Fibroblast of lung (primary cell): ENCODE measurements around the gene LATS1. TPM values are rescaled to one million over a fixed set of nuclear protein-coding genes. Genes with fewer than 3 reads are reported as not detected.
"Not testable (repeated sequence)": the region's sequence is repeated elsewhere in the genome, so short reads cannot be mapped to it uniquely, and the experiment has no call there.

Experiments used
- DNase-seq, 2 donors: peaks; one replicate each; pipeline versions ENCODE4 v3.0.0 to v3.0.0-alpha.2; 2010; ENCODE audit warnings: low read depth in 2 of 2
- H2AFZ ChIP-seq: 2 replicates; pipeline ENCODE4 v1.5.1; 2012; ENCODE audit warnings: low read length, control low read depth, inconsistent platforms
- H3K27ac ChIP-seq: 2 replicates; pipeline ENCODE4 v1.5.1; 2011; ENCODE audit warnings: low read length, control low read depth; ENCODE audit not compliant: insufficient read depth
- H3K27me3 ChIP-seq: 2 replicates; pipeline ENCODE4 v1.5.1; 2011; ENCODE audit warnings: mild to moderate bottlenecking, low read length; ENCODE audit not compliant: control insufficient read depth, insufficient read depth
- H3K36me3 ChIP-seq: 2 replicates; pipeline ENCODE4 v1.5.1; 2011; ENCODE audit warnings: low read length; ENCODE audit not compliant: control insufficient read depth, insufficient read depth
- H3K4me1 ChIP-seq: 2 replicates; pipeline ENCODE4 v1.5.1; 2011; ENCODE audit warnings: low read length; ENCODE audit not compliant: control insufficient read depth, insufficient read depth; ENCODE audit errors: extremely low read depth
- H3K4me2 ChIP-seq: 2 replicates; pipeline ENCODE4 v1.5.1; 2011; ENCODE audit warnings: low read length, control low read depth; ENCODE audit not compliant: insufficient read depth; ENCODE audit errors: extremely low read depth
- H3K4me3 ChIP-seq, 4 experiments: fragments of 200-600 bp in 1 of 4; sonication (generic) in 1 of 4; replicated peaks in 1 of 4; 2 replicates each; pipeline ENCODE4 v1.5.1; 2011 to 2016; ENCODE audit warnings: low read length in 4 of 4, low read depth in 3 of 4, mild to moderate bottlenecking in 3 of 4, control low read depth in 2 of 4, inconsistent platforms in 1 of 4, mixed read lengths in 1 of 4; ENCODE audit not compliant: insufficient read depth in 1 of 4; ENCODE audit errors: control extremely low read depth in 1 of 4
- H3K79me2 ChIP-seq: 2 replicates; pipeline ENCODE4 v1.5.1; 2012; ENCODE audit warnings: mild to moderate bottlenecking, low read length, inconsistent platforms; ENCODE audit not compliant: control insufficient read depth, insufficient read depth
- H3K9ac ChIP-seq: 2 replicates; pipeline ENCODE4 v1.5.1; 2011; ENCODE audit warnings: mild to moderate bottlenecking, low read length, control low read depth; ENCODE audit not compliant: insufficient read depth
- H3K9me3 ChIP-seq: 2 replicates; pipeline ENCODE4 v1.5.1; 2012; ENCODE audit warnings: low read depth, low read length; ENCODE audit not compliant: control insufficient read depth, insufficient read depth
- H4K20me1 ChIP-seq: 2 replicates; pipeline ENCODE4 v1.5.1; 2011; ENCODE audit warnings: low read length; ENCODE audit not compliant: control insufficient read depth, insufficient read depth; ENCODE audit errors: extremely low read depth
- EZH2 ChIP-seq: IDR thresholded peaks from 2 replicates; pipeline ENCODE4 v1.5.1; 2012; ENCODE audit warnings: low read length, control low read depth, mild to moderate bottlenecking; ENCODE audit errors: missing control alignments
- polyA plus RNA-seq, 2 donors: library from polyadenylated mRNA; depleted of rRNA in 1 of 2; stranded (reverse) in 1 of 2; unstranded in 1 of 2; fragments of >200 nt; gene quantifications; 2 replicates each; pipeline ENCODE4 v1.2.1, GENCODE V29; 2011 to 2012; ENCODE audit warnings: missing spikeins in 1 of 2
- total RNA-seq: library from RNA; depleted of rRNA; stranded (reverse); fragments of >200 nt; gene quantifications from 2 replicates; pipeline ENCODE4 v1.2.1, GENCODE V29; 2014
- TF ChIP-seq, protein P1 (sequence below), 2 donors: IDR thresholded peaks in 1 of 2; conservative IDR thresholded peaks in 1 of 2; 1 replicate in 1 of 2; 2 replicates in 1 of 2; pipeline ENCODE4 v1.5.1; 2011 to 2012; ENCODE audit warnings: low read length in 2 of 2, control low read depth in 1 of 2, inconsistent platforms in 1 of 2, low read depth in 1 of 2, mild to moderate bottlenecking in 1 of 2

The LATS1 gene
- total and polyA plus RNA-seq, 2 donors (not counting 1 experiment from before 2014, with no cell fraction given): 8.6 to 20.3 TPM

- Histone ChIP-seq H2AFZ (no peak overlapping the region), H4K20me1 (no peaks in the 10 kb centered on the region), H3K9me3 (no peaks in the 10 kb centered on the region), H3K4me3 (no peak overlapping the region), H3K36me3 (peaks cover 12% of the 10 kb centered on the region), H3K4me1 (no peaks in the 10 kb centered on the region), H3K27me3 (no peaks in the 10 kb centered on the region), H3K79me2 (no peaks in the 10 kb centered on the region), H3K4me2 (no peak overlapping the region), H3K9ac (no peak overlapping the region), H3K27ac (no peak overlapping the region)
- no peak for DNase-seq
- no peak for TF ChIP-seq EZH2
- TF ChIP-seq, protein P1, sequence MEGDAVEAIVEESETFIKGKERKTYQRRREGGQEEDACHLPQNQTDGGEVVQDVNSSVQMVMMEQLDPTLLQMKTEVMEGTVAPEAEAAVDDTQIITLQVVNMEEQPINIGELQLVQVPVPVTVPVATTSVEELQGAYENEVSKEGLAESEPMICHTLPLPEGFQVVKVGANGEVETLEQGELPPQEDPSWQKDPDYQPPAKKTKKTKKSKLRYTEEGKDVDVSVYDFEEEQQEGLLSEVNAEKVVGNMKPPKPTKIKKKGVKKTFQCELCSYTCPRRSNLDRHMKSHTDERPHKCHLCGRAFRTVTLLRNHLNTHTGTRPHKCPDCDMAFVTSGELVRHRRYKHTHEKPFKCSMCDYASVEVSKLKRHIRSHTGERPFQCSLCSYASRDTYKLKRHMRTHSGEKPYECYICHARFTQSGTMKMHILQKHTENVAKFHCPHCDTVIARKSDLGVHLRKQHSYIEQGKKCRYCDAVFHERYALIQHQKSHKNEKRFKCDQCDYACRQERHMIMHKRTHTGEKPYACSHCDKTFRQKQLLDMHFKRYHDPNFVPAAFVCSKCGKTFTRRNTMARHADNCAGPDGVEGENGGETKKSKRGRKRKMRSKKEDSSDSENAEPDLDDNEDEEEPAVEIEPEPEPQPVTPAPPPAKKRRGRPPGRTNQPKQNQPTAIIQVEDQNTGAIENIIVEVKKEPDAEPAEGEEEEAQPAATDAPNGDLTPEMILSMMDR (conservative IDR thresholded peaks at IDR 0.05 in 1 of 2, IDR thresholded peaks at IDR 0.05 in 1 of 2; ENCODE audit: low read depth in 1 of 2, low read length in 2 of 2): no peak
Measured at GRCh38 chr6:149681209-149681608, 36.7 kb downstream of the LATS1 start.

GRCh38 chr6:149680503-149680902 lies 37.4 kb downstream of the LATS1 start:
- no peak for TF ChIP-seq EZH2
- TF ChIP-seq, protein P1 (conservative IDR thresholded peaks at IDR 0.05 in 1 of 2, IDR thresholded peaks at IDR 0.05 in 1 of 2; ENCODE audit: low read depth in 1 of 2, low read length in 2 of 2): no peak
- H3K9me3 ChIP-seq: no peaks in the 10 kb centered on the region
- H3K79me2 ChIP-seq: no peaks in the 10 kb centered on the region
- peaks cover 16% of the 10 kb centered on the region for H3K36me3 ChIP-seq
- H2AFZ ChIP-seq: no peak overlapping the region
- H3K27me3 ChIP-seq: no peaks in the 10 kb centered on the region
- H3K27ac ChIP-seq: no peak overlapping the region
- no peak overlapping the region for H3K4me2 ChIP-seq
- no peaks in the 10 kb centered on the region for H4K20me1 ChIP-seq
- no peak overlapping the region for H3K9ac ChIP-seq
- no peaks in the 10 kb centered on the region for H3K4me1 ChIP-seq
- DNase-seq: no peak
- H3K4me3 ChIP-seq: no peak overlapping the region

DNA sequence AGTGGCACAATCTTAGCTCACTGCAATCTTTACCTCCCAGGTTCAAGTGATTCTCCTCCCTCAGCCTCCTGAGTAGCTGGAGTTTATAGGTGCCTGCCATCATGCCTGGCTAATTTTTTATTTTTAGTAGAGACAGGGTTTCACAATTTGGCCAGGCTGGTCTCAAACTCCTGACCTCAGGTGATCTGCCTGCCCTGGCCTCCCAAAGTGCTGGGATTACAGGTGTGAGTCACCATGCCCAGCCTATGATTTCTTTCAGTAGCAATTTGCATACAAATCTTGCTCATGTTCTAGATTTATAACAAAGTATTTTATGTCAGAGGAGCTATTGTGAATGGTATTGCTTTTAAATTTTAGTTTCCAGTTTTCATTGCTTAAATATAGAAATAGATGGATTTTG lies 45.6 kb downstream of the LATS1 start:
- H3K4me3 ChIP-seq, H3K9ac ChIP-seq: not testable (repeated sequence)

More for the DNA sequence above, 45.6 kb downstream of the LATS1 start:
- H3K36me3 ChIP-seq, DNase-seq, H3K27me3 ChIP-seq, H3K4me2 ChIP-seq, H3K4me1 ChIP-seq, H3K9me3 ChIP-seq, H4K20me1 ChIP-seq, H3K27ac ChIP-seq, H3K79me2 ChIP-seq, H2AFZ ChIP-seq: not testable (repeated sequence)
